Measurements from ENCODE around the gene LZTFL1.

LZTFL1 gene
- total RNA-seq: 12.9 to 45.1 (median 18.8) reads per million in 9 experiments

GRCh38 chr3:45841757-45842491 is at the start of gene LZTFL1:
Gene LZTFL1 (minus strand): TSS chr3:45842119. CDS start chr3:45841991, 128 bp downstream.
- Mint-ChIP-seq H3K4me1 (ENCODE audit: low read depth in 2 of 2) (peaks cover 14 to 29% of the 10 kb centered on the region in 2 donors), H3K27ac (peak within 1 kb of the TSS; percentile 97 to 99), H3K36me3 (ENCODE audit: insufficient read depth) (peaks cover 12% of the 10 kb centered on the region), H3K27me3 (no peaks in the 10 kb centered on the region), H3K4me3 (peak within 1 kb of the TSS; percentile 90 to 94), H3K9me3 (no peaks in the 10 kb centered on the region)
- peak; percentile 84 to 88 (median 84) for DNase-seq
- peak; percentile 88 for ATAC-seq (replicated peaks)

GRCh38 chr3:45890405-45890804 is 48.5 kb upstream of the LZTFL1 start:
- ATAC-seq (replicated peaks) (no peak), DNase-seq (no peak)
- H3K4me3 Mint-ChIP-seq: peak overlapping the region in 1 of 2 donors; percentile 37
- H3K36me3 Mint-ChIP-seq (ENCODE audit: insufficient read depth): no peaks in the 10 kb centered on the region
- peaks cover 2 to 3% of the 10 kb centered on the region in 2 donors for H3K4me1 Mint-ChIP-seq (ENCODE audit: low read depth in 2 of 2)
- peaks cover 9 to 10% of the 10 kb centered on the region in 2 donors for H3K27me3 Mint-ChIP-seq
- no peaks in the 10 kb centered on the region for H3K9me3 Mint-ChIP-seq
- H3K27ac Mint-ChIP-seq: no peak overlapping the region

- H3K27me3 Mint-ChIP-seq: peaks cover 17 to 19% of the 10 kb centered on the region in 2 donors
Measured at GRCh38 chr3:45889337-45889736, 47.4 kb upstream of the LZTFL1 start.

GRCh38 chr3:45887759-45888511 is 46.0 kb upstream of the LZTFL1 start:
- peak overlapping the region; percentile 0 to 37 for H3K4me3 Mint-ChIP-seq
- H3K27ac Mint-ChIP-seq: no peak overlapping the region
- DNase-seq (no peak), ATAC-seq (replicated peaks) (no peak)
- H3K27me3 Mint-ChIP-seq: peaks cover 26 to 31% of the 10 kb centered on the region in 2 donors
- H3K4me1 Mint-ChIP-seq (ENCODE audit: low read depth in 2 of 2): peaks cover 3 to 4% of the 10 kb centered on the region in 2 donors
- H3K36me3 Mint-ChIP-seq (ENCODE audit: insufficient read depth): no peaks in the 10 kb centered on the region
- no peaks in the 10 kb centered on the region for H3K9me3 Mint-ChIP-seq

More at GRCh38 chr3:45889337-45889736, 47.4 kb upstream of the LZTFL1 start:
- no peak for ATAC-seq (replicated peaks)
- no peaks in the 10 kb centered on the region for H3K36me3 Mint-ChIP-seq (ENCODE audit: insufficient read depth)
- peaks cover 3 to 4% of the 10 kb centered on the region in 2 donors for H3K4me1 Mint-ChIP-seq (ENCODE audit: low read depth in 2 of 2)
- peak overlapping the region in 1 of 2 donors; percentile 5 for H3K4me3 Mint-ChIP-seq
- DNase-seq: no peak
- H3K9me3 Mint-ChIP-seq: no peaks in the 10 kb centered on the region
- H3K27ac Mint-ChIP-seq: no peak overlapping the region

- no peak for DNase-seq
- H3K9me3 Mint-ChIP-seq: no peaks in the 10 kb centered on the region
- H3K4me1 Mint-ChIP-seq (ENCODE audit: low read depth in 2 of 2): peaks cover 2 to 3% of the 10 kb centered on the region in 2 donors
- peaks cover 26 to 31% of the 10 kb centered on the region in 2 donors for H3K27me3 Mint-ChIP-seq
- H3K27ac Mint-ChIP-seq: no peak overlapping the region
- ATAC-seq (replicated peaks): no peak
- H3K4me3 Mint-ChIP-seq: peak overlapping the region; percentile 0 to 37
- H3K36me3 Mint-ChIP-seq (ENCODE audit: insufficient read depth): no peaks in the 10 kb centered on the region
Measured at GRCh38 chr3:45887285-45887684, 45.4 kb upstream of the LZTFL1 start.

- no peak within 1 kb of the TSS for H3K27ac Mint-ChIP-seq
- DNase-seq: no peak
- peaks cover 7 to 8% of the 10 kb centered on the region in 2 donors for H3K4me1 Mint-ChIP-seq (ENCODE audit: low read depth in 2 of 2)
- peak; percentile 63 for ATAC-seq (replicated peaks)
- H3K9me3 Mint-ChIP-seq: no peaks in the 10 kb centered on the region
- peaks cover 3% of the 10 kb centered on the region for H3K36me3 Mint-ChIP-seq (ENCODE audit: insufficient read depth)
- peak within 1 kb of the TSS; percentile 0 to 37 for H3K4me3 Mint-ChIP-seq
- peaks cover 21 to 28% of the 10 kb centered on the region in 2 donors for H3K27me3 Mint-ChIP-seq
Measured at GRCh38 chr3:45885979-45886705, 44.2 kb upstream of the LZTFL1 start, which contains the start of gene CCR9. Gene CCR9 (plus strand): TSS chr3:45886543. CDS start chr3:45894934, 8,391 bp downstream.

GRCh38 chr3:45884368-45885201 is 42.7 kb upstream of the LZTFL1 start:
- ATAC-seq (replicated peaks) (no peak), DNase-seq (no peak)
- Mint-ChIP-seq H3K27ac (peak overlapping the region in 1 of 2 donors; percentile 13), H3K4me1 (ENCODE audit: low read depth in 2 of 2) (peaks cover 15 to 16% of the 10 kb centered on the region in 2 donors), H3K9me3 (no peaks in the 10 kb centered on the region), H3K27me3 (peaks cover 21 to 22% of the 10 kb centered on the region in 2 donors), H3K36me3 (ENCODE audit: insufficient read depth) (peaks cover 4% of the 10 kb centered on the region), H3K4me3 (peak overlapping the region; percentile 15 to 19)

- DNase-seq: peak; percentile 35 to 54 (median 37)
- ATAC-seq (replicated peaks): peak; percentile 96
- H3K36me3 Mint-ChIP-seq (ENCODE audit: insufficient read depth): peaks cover 4% of the 10 kb centered on the region
- peaks cover 18 to 23% of the 10 kb centered on the region in 2 donors for H3K4me1 Mint-ChIP-seq (ENCODE audit: low read depth in 2 of 2)
- H3K27me3 Mint-ChIP-seq: peaks cover 18 to 22% of the 10 kb centered on the region in 2 donors
- peak overlapping the region; percentile 30 to 74 for H3K27ac Mint-ChIP-seq
- H3K4me3 Mint-ChIP-seq: peak overlapping the region; percentile 51 to 52
- H3K9me3 Mint-ChIP-seq: no peaks in the 10 kb centered on the region
Measured at GRCh38 chr3:45881078-45882022, 39.4 kb upstream of the LZTFL1 start.

- H3K9me3 Mint-ChIP-seq: no peaks in the 10 kb centered on the region
- ATAC-seq (replicated peaks): peak; percentile 0
- peak overlapping the region; percentile 51 to 52 for H3K4me3 Mint-ChIP-seq
Measured at GRCh38 chr3:45880725-45881077, 38.8 kb upstream of the LZTFL1 start.

GRCh38 chr3:45878124-45878523 is 36.2 kb upstream of the LZTFL1 start:
- Mint-ChIP-seq H3K36me3 (ENCODE audit: insufficient read depth) (peaks cover 4% of the 10 kb centered on the region), H3K9me3 (no peaks in the 10 kb centered on the region), H3K27ac (no peak overlapping the region), H3K4me3 (no peak overlapping the region), H3K4me1 (ENCODE audit: low read depth in 2 of 2) (peaks cover 22 to 23% of the 10 kb centered on the region in 2 donors), H3K27me3 (peaks cover 9 to 19% of the 10 kb centered on the region in 2 donors)
- no peak for DNase-seq
- ATAC-seq (replicated peaks): no peak

More at GRCh38 chr3:45880725-45881077, 38.8 kb upstream of the LZTFL1 start:
- Mint-ChIP-seq H3K27me3 (peaks cover 21 to 22% of the 10 kb centered on the region in 2 donors), H3K36me3 (ENCODE audit: insufficient read depth) (peaks cover 4% of the 10 kb centered on the region), H3K27ac (peak overlapping the region; percentile 30 to 74), H3K4me1 (ENCODE audit: low read depth in 2 of 2) (peaks cover 18 to 23% of the 10 kb centered on the region in 2 donors)
- DNase-seq: no peak

- ATAC-seq (replicated peaks): no peak
- Mint-ChIP-seq H3K36me3 (ENCODE audit: insufficient read depth) (peaks cover 5% of the 10 kb centered on the region), H3K27me3 (peaks cover 9 to 32% of the 10 kb centered on the region in 2 donors), H3K9me3 (no peaks in the 10 kb centered on the region), H3K4me3 (no peak overlapping the region), H3K4me1 (ENCODE audit: low read depth in 2 of 2) (peaks cover 21 to 24% of the 10 kb centered on the region in 2 donors), H3K27ac (no peak overlapping the region)
- DNase-seq: no peak
Measured at GRCh38 chr3:45874677-45875346, 32.9 kb upstream of the LZTFL1 start.
